Duodenal mucosa (tissue), 2 donors: ENCODE results near the gene KCND2.

Experiments
- H3K27ac ChIP-seq: one replicate; pipeline ENCODE4 v1.7.0; 2013; ENCODE audit warnings: low read depth, low read length
- H3K27me3 ChIP-seq, 2 donors: one replicate each; pipeline ENCODE4 v1.7.0; 2013; ENCODE audit warnings: low read length in 2 of 2, control low read depth in 1 of 2; ENCODE audit not compliant: insufficient read depth in 2 of 2, control insufficient read depth in 1 of 2
- H3K36me3 ChIP-seq, 2 donors: one replicate each; pipeline ENCODE4 v1.7.0; 2013; ENCODE audit warnings: low read length in 2 of 2, control low read depth in 1 of 2; ENCODE audit not compliant: insufficient read depth in 2 of 2, control insufficient read depth in 1 of 2
- H3K4me1 ChIP-seq, 2 donors: one replicate each; pipeline ENCODE4 v1.7.0; 2013; ENCODE audit warnings: low read length in 2 of 2, control low read depth in 1 of 2; ENCODE audit not compliant: insufficient read depth in 2 of 2, control insufficient read depth in 1 of 2
- H3K4me3 ChIP-seq, 2 donors: one replicate each; pipeline ENCODE4 v1.7.0; 2013; ENCODE audit warnings: low read length in 2 of 2, low read depth in 1 of 2
- H3K9ac ChIP-seq, 2 donors: one replicate each; pipeline ENCODE4 v1.7.0; 2013; ENCODE audit warnings: low read length in 2 of 2, low read depth in 1 of 2
- H3K9me3 ChIP-seq, 2 donors: one replicate each; pipeline ENCODE4 v1.7.0; 2013; ENCODE audit warnings: low read length in 2 of 2, control low read depth in 1 of 2; ENCODE audit not compliant: control insufficient read depth in 1 of 2

Gene KCND2

DNA sequence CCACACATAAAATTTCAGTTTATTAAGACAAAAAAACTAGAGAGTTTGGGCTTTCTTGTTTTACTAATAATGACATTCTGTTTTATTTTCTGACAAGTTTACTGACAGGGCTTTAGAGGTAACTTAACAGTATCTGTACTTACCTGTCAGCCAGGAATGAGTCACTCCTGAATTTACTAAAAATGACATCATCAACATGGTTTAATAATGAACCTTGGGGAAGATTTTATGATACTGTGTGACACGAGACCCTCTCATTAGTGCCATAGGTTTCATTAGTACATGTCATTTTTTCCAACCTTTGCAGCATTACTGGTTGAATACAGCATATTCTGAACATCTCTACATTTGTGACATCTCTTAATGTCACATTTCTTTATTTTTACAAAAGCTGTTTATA is 131.1 kb downstream of the KCND2 start:
- no peaks in the 10 kb centered on the region for H3K4me1 ChIP-seq
- no peak overlapping the region for H3K27ac ChIP-seq
- no peak overlapping the region for H3K9ac ChIP-seq
- no peaks in the 10 kb centered on the region for H3K27me3 ChIP-seq
- no peak overlapping the region for H3K4me3 ChIP-seq
- no peaks in the 10 kb centered on the region for H3K9me3 ChIP-seq
- no peaks in the 10 kb centered on the region for H3K36me3 ChIP-seq

DNA sequence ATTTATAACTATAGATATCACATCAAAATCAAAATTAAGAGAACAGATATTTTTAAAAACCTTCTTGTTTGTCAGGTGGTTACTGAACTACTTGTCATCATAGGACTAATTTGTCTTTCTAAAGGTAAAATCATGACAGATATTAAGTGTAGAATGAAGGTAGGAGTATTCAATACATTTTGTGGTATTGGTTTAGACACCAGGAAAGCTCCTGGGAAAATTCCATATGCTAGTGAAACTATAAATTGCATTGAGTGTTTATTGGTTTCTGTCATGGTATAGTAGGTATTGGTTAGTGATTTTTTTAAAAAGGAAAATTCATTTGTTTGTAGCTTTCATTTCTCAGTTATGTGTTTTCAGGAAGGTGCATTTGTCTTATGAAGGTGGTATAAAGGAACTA is 132.7 kb downstream of the KCND2 start:
- no peaks in the 10 kb centered on the region for H3K36me3 ChIP-seq
- no peak overlapping the region for H3K9ac ChIP-seq
- H3K9me3 ChIP-seq, result no peaks in the 10 kb centered on the region
- no peaks in the 10 kb centered on the region for H3K27me3 ChIP-seq
- H3K4me3 ChIP-seq, result no peak overlapping the region
- no peak overlapping the region for H3K27ac ChIP-seq
- H3K4me1 ChIP-seq, result no peaks in the 10 kb centered on the region

GRCh38 chr7:120407010-120407409 is 134.0 kb downstream of the KCND2 start:
- Histone ChIP-seq H3K27me3 (no peaks in the 10 kb centered on the region), H3K36me3 (no peaks in the 10 kb centered on the region), H3K4me1 (no peaks in the 10 kb centered on the region), H3K9me3 (no peaks in the 10 kb centered on the region), H3K9ac (no peak overlapping the region), H3K27ac (no peak overlapping the region), H3K4me3 (no peak overlapping the region)

- Histone ChIP-seq H3K36me3 (no peaks in the 10 kb centered on the region), H3K27me3 (no peaks in the 10 kb centered on the region), H3K9me3 (no peaks in the 10 kb centered on the region), H3K4me1 (no peaks in the 10 kb centered on the region), H3K9ac (no peak overlapping the region), H3K4me3 (no peak overlapping the region), H3K27ac (no peak overlapping the region)
These were observed 139.4 kb downstream of the KCND2 start for GRCh38 chr7:120412139-120413050.

- H3K27me3 ChIP-seq, result no peaks in the 10 kb centered on the region
- H3K36me3 ChIP-seq, result no peaks in the 10 kb centered on the region
- no peak overlapping the region for H3K4me3 ChIP-seq
- no peak overlapping the region for H3K9ac ChIP-seq
- no peak overlapping the region for H3K27ac ChIP-seq
- no peaks in the 10 kb centered on the region for H3K4me1 ChIP-seq
- no peaks in the 10 kb centered on the region for H3K9me3 ChIP-seq
These were observed 140.2 kb downstream of the KCND2 start for GRCh38 chr7:120413164-120413563.

DNA sequence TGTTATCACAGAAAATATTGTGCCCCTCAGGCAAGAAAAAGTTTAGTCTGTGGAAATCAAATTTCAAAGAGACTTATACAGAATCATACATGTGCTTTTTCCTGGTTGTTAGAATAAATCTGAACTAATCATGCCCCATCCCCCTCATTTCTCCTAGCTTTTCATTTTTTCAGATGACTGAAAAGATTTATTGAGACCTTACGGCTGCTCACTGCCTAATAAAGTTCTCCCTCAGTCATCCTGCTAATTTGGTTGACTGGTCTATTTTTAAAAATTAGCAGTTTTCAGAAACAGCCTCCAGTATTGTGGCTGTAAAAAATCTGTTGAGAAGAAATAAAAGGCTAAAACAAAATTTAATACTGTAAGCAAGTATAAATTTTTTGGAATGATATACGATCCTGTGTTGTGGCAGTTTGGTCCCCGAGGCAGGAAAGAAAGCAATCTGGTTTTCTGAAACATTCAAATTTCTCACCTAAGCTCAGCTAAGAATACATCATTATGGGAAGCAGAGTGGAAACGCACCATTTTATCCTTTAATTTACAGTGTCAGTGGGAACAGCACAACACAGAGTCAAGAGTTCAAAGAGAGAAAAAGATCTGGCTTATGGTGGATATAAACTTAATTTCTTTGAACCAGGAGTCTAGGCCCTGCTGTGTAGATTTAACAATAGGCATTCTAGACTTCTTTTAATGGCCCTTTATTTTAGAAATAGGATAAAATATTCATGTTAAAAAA is 144.4 kb downstream of the KCND2 start:
- H3K4me3 ChIP-seq, result no peak overlapping the region
- H3K27ac ChIP-seq, result no peak overlapping the region
- H3K9me3 ChIP-seq, result no peaks in the 10 kb centered on the region
- no peaks in the 10 kb centered on the region for H3K27me3 ChIP-seq
- H3K36me3 ChIP-seq, result no peaks in the 10 kb centered on the region
- no peaks in the 10 kb centered on the region for H3K4me1 ChIP-seq
- H3K9ac ChIP-seq, result no peak overlapping the region

GRCh38 chr7:120421151-120421651 is 148.2 kb downstream of the KCND2 start:
- Histone ChIP-seq H3K9ac (no peak overlapping the region), H3K27me3 (no peaks in the 10 kb centered on the region), H3K27ac (no peak overlapping the region), H3K4me3 (no peak overlapping the region), H3K4me1 (no peaks in the 10 kb centered on the region), H3K9me3 (no peaks in the 10 kb centered on the region), H3K36me3 (no peaks in the 10 kb centered on the region)

GRCh38 chr7:120431016-120431415 is 158.0 kb downstream of the KCND2 start:
- Histone ChIP-seq H3K36me3 (no peaks in the 10 kb centered on the region), H3K4me3 (no peak overlapping the region), H3K9me3 (no peaks in the 10 kb centered on the region), H3K27ac (no peak overlapping the region), H3K4me1 (no peaks in the 10 kb centered on the region), H3K27me3 (no peaks in the 10 kb centered on the region), H3K9ac (no peak overlapping the region)

DNA sequence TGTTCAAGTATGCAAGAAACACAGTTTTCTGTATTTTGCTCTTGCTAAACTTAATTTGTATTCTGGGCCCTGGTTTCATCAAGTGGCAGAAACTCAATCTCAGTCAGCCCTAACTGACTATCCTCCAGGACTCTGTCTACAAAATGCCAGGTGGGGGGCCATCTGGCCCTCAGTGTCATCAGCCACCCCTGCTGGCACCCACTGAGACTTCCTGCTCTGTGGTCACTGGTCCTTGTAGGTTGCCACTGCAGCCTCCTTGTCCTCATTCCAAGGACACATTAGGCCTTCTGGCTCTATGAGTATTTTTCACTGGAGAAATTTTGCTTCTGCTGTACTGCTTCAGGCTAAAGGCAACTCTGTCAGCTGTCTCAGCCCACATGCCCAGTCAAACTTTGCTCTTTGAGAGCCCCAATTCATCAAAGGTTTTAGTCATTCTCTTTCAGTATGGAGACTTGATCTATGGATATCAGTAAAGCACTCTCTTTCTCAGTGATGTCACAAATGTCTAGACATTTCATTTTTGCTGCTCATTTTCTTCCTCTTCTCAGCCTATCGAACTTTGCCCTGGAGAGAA is 163.6 kb downstream of the KCND2 start:
- H3K27ac ChIP-seq, result no peak overlapping the region
- H3K9ac ChIP-seq, result no peak overlapping the region
- H3K4me1 ChIP-seq, result no peaks in the 10 kb centered on the region
- no peaks in the 10 kb centered on the region for H3K27me3 ChIP-seq
- H3K4me3 ChIP-seq, result no peak overlapping the region
- no peaks in the 10 kb centered on the region for H3K36me3 ChIP-seq
- H3K9me3 ChIP-seq, result no peaks in the 10 kb centered on the region

GRCh38 chr7:120441850-120442249 is 168.9 kb downstream of the KCND2 start:
- no peaks in the 10 kb centered on the region for H3K27me3 ChIP-seq
- no peak overlapping the region for H3K27ac ChIP-seq
- no peaks in the 10 kb centered on the region for H3K4me1 ChIP-seq
- H3K9me3 ChIP-seq, result no peaks in the 10 kb centered on the region
- H3K9ac ChIP-seq, result no peak overlapping the region
- no peak overlapping the region for H3K4me3 ChIP-seq
- no peaks in the 10 kb centered on the region for H3K36me3 ChIP-seq
